SK-N-SH treated with all-trans-retinoic acid at 6 μM for 48 hours (cell line): Measurements from ENCODE around the gene PFKP.

Experiments used
- BACH2 ChIP-seq: fragments of 250-450 bp; sonication (Bioruptor Pico); IDR thresholded peaks from 2 replicates; pipeline ENCODE4 v1.9.0; 2021; ENCODE audit warnings: mild to moderate bottlenecking, borderline replicate concordance
- CREB5 ChIP-seq: fragments of 250-450 bp; sonication (Bioruptor Pico); IDR thresholded peaks from 2 replicates; pipeline ENCODE4 v1.5.1; 2020; ENCODE audit warnings: low read depth, mild to moderate bottlenecking, moderate library complexity
- ISL1 ChIP-seq: fragments of 250-450 bp; sonication (Bioruptor Pico); IDR thresholded peaks from 2 replicates; pipeline ENCODE4 v2.1.2; 2022; ENCODE audit warnings: mild to moderate bottlenecking, moderate library complexity
- POU6F1 ChIP-seq: fragments of 250-450 bp; sonication (Bioruptor Pico); IDR thresholded peaks from 2 replicates; pipeline ENCODE4 v1.8.0; 2021; ENCODE audit warnings: low read depth, mild to moderate bottlenecking, moderate library complexity, borderline replicate concordance
- RARB ChIP-seq: fragments of 250-450 bp; sonication (Bioruptor Pico); IDR thresholded peaks from 2 replicates; pipeline ENCODE4 v1.8.0; 2021; ENCODE audit warnings: mild to moderate bottlenecking, moderate library complexity
- TOX ChIP-seq: fragments of 250-450 bp; sonication (Bioruptor Pico); IDR thresholded peaks from 2 replicates; pipeline ENCODE4 v1.8.0; 2021; ENCODE audit warnings: mild to moderate bottlenecking, moderate library complexity, borderline replicate concordance
- ZFP3 ChIP-seq: fragments of 250-450 bp; sonication (Bioruptor Pico); IDR thresholded peaks from 2 replicates; pipeline ENCODE4 v1.5.0; 2020; ENCODE audit warnings: mild to moderate bottlenecking, moderate library complexity
- ZNF8 ChIP-seq: fragments of 450-650 bp; formaldehyde crosslinking; IDR thresholded peaks from 2 replicates; pipeline ENCODE4 v1.5.0; 2020; ENCODE audit warnings: mild to moderate bottlenecking, moderate library complexity

- TF ChIP-seq POU6F1 (CRISPR knock-in tag) (no peak), RARB (CRISPR knock-in tag) (no peak), BACH2 (CRISPR knock-in tag) (no peak), CREB5 (CRISPR knock-in tag) (no peak), ZFP3 (CRISPR knock-in tag) (no peak), TOX (no peak), ISL1 (CRISPR knock-in tag) (no peak), ZNF8 (CRISPR knock-in tag) (no peak)
Measured at GRCh38 chr10:3162533-3162932, 95.2 kb downstream of the PFKP start.
